ENCODE results near the gene TMEM215.

DNA sequence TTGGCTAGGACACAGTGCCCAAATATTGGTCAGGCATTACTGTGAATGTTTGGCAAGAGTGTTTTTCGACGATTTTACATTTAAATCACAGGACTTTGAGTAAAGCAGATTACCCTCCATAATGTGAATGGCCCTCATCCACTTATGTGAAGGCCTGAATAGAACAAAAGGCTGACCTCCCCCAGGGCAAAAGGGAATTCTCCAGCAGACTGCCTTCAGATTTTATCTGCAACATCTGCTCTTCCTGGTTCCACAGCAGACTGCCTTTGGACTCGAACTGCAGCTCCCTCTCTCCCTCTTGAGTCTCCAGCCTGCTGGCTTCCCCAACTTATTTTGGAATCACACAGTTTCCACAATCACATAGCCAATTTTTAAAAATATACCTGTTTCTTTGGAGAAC lies 7.1 kb upstream of the TMEM215 start:
- TF ChIP-seq POLR2AphosphoS5 (IDR thresholded peaks at IDR 0.05; ENCODE audit: low read depth, low read length) (no peak), POLR2A (IDR thresholded peaks at IDR 0.05; ENCODE audit: low read depth, low read length) (no peak), TAF1 (IDR thresholded peaks at IDR 0.05; ENCODE audit: borderline replicate concordance, low read depth, low read length) (no peak)

Measured in GM12892 (cell line).